Measurements from ENCODE around the gene SMIM32.

DNA sequence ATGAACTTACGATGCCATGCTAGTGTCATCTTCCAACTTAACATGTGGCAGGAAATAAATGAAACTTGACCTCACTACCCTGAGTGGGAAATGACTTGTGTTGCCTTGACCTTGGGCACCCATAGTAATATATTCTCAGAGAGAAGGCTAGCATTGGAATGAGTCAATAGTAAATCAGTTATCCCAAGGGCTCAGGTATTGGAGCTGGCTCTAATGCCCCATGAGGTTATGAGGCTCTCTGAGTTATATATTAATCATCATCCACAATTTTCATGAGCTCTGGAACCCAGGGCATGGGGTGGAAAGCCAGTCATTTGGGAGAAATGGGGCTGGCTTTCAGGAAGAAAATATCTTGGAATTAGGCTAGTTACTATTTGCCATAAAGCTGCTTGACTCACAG, 42.4 kb upstream of the SMIM32 start:
- TF ChIP-seq CTCF (IDR thresholded peaks at IDR 0.05) (no peak), POLR2A (IDR thresholded peaks at IDR 0.05) (no peak)

All from adrenal gland (tissue), 5 donors.